ENCODE measurements around the gene PSMF1. TPM values are rescaled to one million over a fixed set of nuclear protein-coding genes. Genes with fewer than 3 reads are reported as not detected.

Gene PSMF1
- total RNA-seq, 1 donor from 2014 or later: 133 TPM

- H3K27ac ChIP-seq: peak overlapping the region; percentile 85
- peaks cover 40% of the 10 kb centered on the region for H3K4me1 ChIP-seq
- no peak for DNase-seq
- TF ChIP-seq CTCF (IDR thresholded peaks at IDR 0.05): no peak
- H3K27me3 ChIP-seq: no peaks in the 10 kb centered on the region
- intact Hi-C loops (cut with DNase I): no loop called here
- H3K9me3 ChIP-seq: no peaks in the 10 kb centered on the region
- no peak for ATAC-seq
- no peaks in the 10 kb centered on the region for H3K36me3 ChIP-seq
- H3K4me3 ChIP-seq: peak overlapping the region; percentile 100
Measured at GRCh38 chr20:1118004-1118335, 432 bp upstream of the PSMF1 start.

GRCh38 chr20:1119128-1119505, 715 bp downstream of the PSMF1 start:
- intact Hi-C loops (cut with DNase I): no loop called here
- Histone ChIP-seq H3K9me3 (no peaks in the 10 kb centered on the region), H3K4me1 (peaks cover 47% of the 10 kb centered on the region), H3K27ac (peak overlapping the region; percentile 85), H3K27me3 (no peaks in the 10 kb centered on the region), H3K4me3 (peak overlapping the region; percentile 100), H3K36me3 (peaks cover under 1% of the 10 kb centered on the region)
- DNase-seq (no peak), ATAC-seq (no peak)
- no peak for TF ChIP-seq CTCF (IDR thresholded peaks at IDR 0.05)

- Histone ChIP-seq H3K27me3 (no peaks in the 10 kb centered on the region), H3K27ac (peak overlapping the region; percentile 85), H3K9me3 (no peaks in the 10 kb centered on the region), H3K4me1 (peaks cover 47% of the 10 kb centered on the region), H3K4me3 (peak overlapping the region; percentile 100), H3K36me3 (peaks cover 5% of the 10 kb centered on the region)
- no peak for DNase-seq
- intact Hi-C loops (cut with DNase I): no loop called here
- no peak for ATAC-seq
- no peak for TF ChIP-seq CTCF (IDR thresholded peaks at IDR 0.05)
Measured at GRCh38 chr20:1119524-1119923, 1.1 kb downstream of the PSMF1 start.

GRCh38 chr20:1121429-1121828, 3.0 kb downstream of the PSMF1 start:
- no peak for TF ChIP-seq CTCF (IDR thresholded peaks at IDR 0.05)
- H3K4me1 ChIP-seq: peaks cover 47% of the 10 kb centered on the region
- ATAC-seq: no peak

GRCh38 chr20:1122388-1123315, 4.2 kb downstream of the PSMF1 start:
- H3K27me3 ChIP-seq: no peaks in the 10 kb centered on the region
- peak overlapping the region; percentile 61 for H3K27ac ChIP-seq
- intact Hi-C loops (cut with DNase I): no loop called here
- peaks cover 46% of the 10 kb centered on the region for H3K4me1 ChIP-seq
- DNase-seq (peak; percentile 73), ATAC-seq (peak; percentile 3)
- peaks cover 36% of the 10 kb centered on the region for H3K36me3 ChIP-seq
- H3K9me3 ChIP-seq: no peaks in the 10 kb centered on the region
- TF ChIP-seq CTCF (IDR thresholded peaks at IDR 0.05): no peak
- peak overlapping the region; percentile 2 for H3K4me3 ChIP-seq

More at GRCh38 chr20:1121429-1121828, 3.0 kb downstream of the PSMF1 start:
- Histone ChIP-seq H3K27me3 (no peaks in the 10 kb centered on the region), H3K4me3 (no peak overlapping the region), H3K9me3 (no peaks in the 10 kb centered on the region), H3K27ac (no peak overlapping the region), H3K36me3 (peaks cover 24% of the 10 kb centered on the region)
- DNase-seq: no peak
- intact Hi-C loops (cut with DNase I): no loop called here

Data from upper lobe of right lung (tissue), 1 donor.